Vagina (tissue), 2 donors: ENCODE measurements around the gene MRC2. TPM values are rescaled to one million over a fixed set of nuclear protein-coding genes. Genes with fewer than 3 reads are reported as not detected.
"Not testable (repeated sequence)": the region's sequence is repeated elsewhere in the genome, so short reads cannot be mapped to it uniquely, and the experiment has no call there.

Experiments used
- DNase-seq, 2 donors: peaks; one replicate each; pipeline ENCODE4 v3.0.0-alpha.2; 2017; ENCODE audit errors: extremely low spot score in 2 of 2
- H3K27ac ChIP-seq: fragments of 200-600 bp; sonication (generic); one replicate; pipeline ENCODE4 v1.5.1; 2019
- H3K27me3 ChIP-seq: fragments of 200-600 bp; sonication (generic); one replicate; pipeline ENCODE4 v1.5.1; 2019
- H3K36me3 ChIP-seq, 2 donors: fragments of 200-600 bp; sonication (generic); one replicate each; pipeline ENCODE4 v1.5.1; 2017 to 2019
- H3K4me1 ChIP-seq: fragments of 200-600 bp; sonication (generic); one replicate; pipeline ENCODE4 v1.5.1; 2019
- H3K4me3 ChIP-seq, 2 donors: fragments of 200-600 bp; sonication (generic); 1 replicate in 1 of 2; 2 replicates in 1 of 2; pipeline ENCODE4 v1.5.1; 2016 to 2019
- H3K9me3 ChIP-seq: fragments of 200-600 bp; sonication (generic); one replicate; pipeline ENCODE4 v1.5.1; 2019
- CTCF ChIP-seq, 3 experiments: fragments of 450-650 bp in 2 of 3; fragments of 200-600 bp in 1 of 3; sonication (generic) in 1 of 3; IDR thresholded peaks; one replicate each; pipeline ENCODE4 v1.5.1; 2017 to 2019; ENCODE audit warnings: antibody characterized with exemption in 3 of 3, mild to moderate bottlenecking in 2 of 3, moderate library complexity in 2 of 3
- POLR2A ChIP-seq, 2 donors: fragments of 450-650 bp; IDR thresholded peaks; one replicate each; pipeline ENCODE4 v1.6.1; 2017; ENCODE audit warnings: antibody characterized with exemption in 2 of 2, mild to moderate bottlenecking in 2 of 2, moderate library complexity in 2 of 2
- POLR2AphosphoS5 ChIP-seq, 2 donors: sonication (generic); formaldehyde crosslinking; IDR thresholded peaks; one replicate each; pipeline ENCODE4 v1.9.0; 2017; ENCODE audit warnings: antibody characterized with exemption in 2 of 2, mild to moderate bottlenecking in 2 of 2, low read depth in 1 of 2; ENCODE audit not compliant: insufficient read depth in 1 of 2
- intact Hi-C: fragments of 100-400 bp; cut with DNase I; formaldehyde crosslinking; loops from one replicate; pipeline ENCODE4 v1.15.1; 2023
- total RNA-seq: library from RNA; depleted of rRNA; stranded (reverse); fragments of >200 nt; gene quantifications from one replicate; pipeline ENCODE4 v1.2.3, GENCODE V29; 2016

Gene MRC2
- total RNA-seq, 1 donor from 2014 or later: 89.4 TPM

- Histone ChIP-seq H3K27me3 (no peaks in the 10 kb centered on the region), H3K4me3 (no peak overlapping the region), H3K27ac (no peak overlapping the region), H3K9me3 (no peaks in the 10 kb centered on the region), H3K4me1 (peaks cover 7% of the 10 kb centered on the region), H3K36me3 (peaks cover 0 to 35% of the 10 kb centered on the region in 2 donors)
- no peak for TF ChIP-seq CTCF (IDR thresholded peaks at IDR 0.05)
- no peak for TF ChIP-seq POLR2AphosphoS5 (IDR thresholded peaks at IDR 0.05; ENCODE audit: insufficient read depth in 1 of 2, low read depth in 1 of 2)
- no peak for TF ChIP-seq POLR2A (IDR thresholded peaks at IDR 0.05)
- no peak for DNase-seq
- intact Hi-C loops: no loop called here
Measured at GRCh38 chr17:62600805-62601204, 26.7 kb upstream of the MRC2 start.

- H3K4me3 ChIP-seq: no peak overlapping the region
- no peaks in the 10 kb centered on the region for H3K9me3 ChIP-seq
- TF ChIP-seq POLR2A (IDR thresholded peaks at IDR 0.05): no peak
- TF ChIP-seq POLR2AphosphoS5 (IDR thresholded peaks at IDR 0.05; ENCODE audit: insufficient read depth in 1 of 2, low read depth in 1 of 2): no peak
- TF ChIP-seq CTCF (IDR thresholded peaks at IDR 0.05): peak in 1 of 3 experiments; percentile 19
- H3K36me3 ChIP-seq: peaks cover 0 to 39% of the 10 kb centered on the region in 2 donors
- H3K4me1 ChIP-seq: peaks cover 7% of the 10 kb centered on the region
- no peak overlapping the region for H3K27ac ChIP-seq
- H3K27me3 ChIP-seq: no peaks in the 10 kb centered on the region
- DNase-seq: no peak
- intact Hi-C loops: no loop called here
Measured at GRCh38 chr17:62601471-62601870, 26.0 kb upstream of the MRC2 start.

GRCh38 chr17:62603783-62604182, 23.7 kb upstream of the MRC2 start:
- peaks cover 0 to 51% of the 10 kb centered on the region in 2 donors for H3K36me3 ChIP-seq
- H3K27ac ChIP-seq, H3K4me1 ChIP-seq, intact Hi-C loops, H3K9me3 ChIP-seq, H3K4me3 ChIP-seq, DNase-seq, H3K27me3 ChIP-seq: not testable (repeated sequence)

GRCh38 chr17:62605588-62605987, 21.9 kb upstream of the MRC2 start:
- no peak for DNase-seq
- Histone ChIP-seq H3K27me3 (no peaks in the 10 kb centered on the region), H3K27ac (no peak overlapping the region), H3K4me1 (no peaks in the 10 kb centered on the region), H3K36me3 (peaks cover 0 to 54% of the 10 kb centered on the region in 2 donors), H3K9me3 (no peaks in the 10 kb centered on the region), H3K4me3 (no peak overlapping the region)
- intact Hi-C loops: no loop called here
- TF ChIP-seq POLR2AphosphoS5 (IDR thresholded peaks at IDR 0.05; ENCODE audit: insufficient read depth in 1 of 2, low read depth in 1 of 2): no peak
- TF ChIP-seq CTCF (IDR thresholded peaks at IDR 0.05): no peak
- TF ChIP-seq POLR2A (IDR thresholded peaks at IDR 0.05): no peak

- H3K4me3 ChIP-seq: no peak overlapping the region
- DNase-seq: no peak
- intact Hi-C loops: no loop called here
- no peaks in the 10 kb centered on the region for H3K4me1 ChIP-seq
- H3K27me3 ChIP-seq: no peaks in the 10 kb centered on the region
- H3K36me3 ChIP-seq: peaks cover 0 to 46% of the 10 kb centered on the region in 2 donors
- H3K9me3 ChIP-seq: no peaks in the 10 kb centered on the region
- no peak for TF ChIP-seq POLR2A (IDR thresholded peaks at IDR 0.05)
- no peak for TF ChIP-seq POLR2AphosphoS5 (IDR thresholded peaks at IDR 0.05; ENCODE audit: insufficient read depth in 1 of 2, low read depth in 1 of 2)
- no peak for TF ChIP-seq CTCF (IDR thresholded peaks at IDR 0.05)
- no peak overlapping the region for H3K27ac ChIP-seq
Measured at GRCh38 chr17:62611292-62611691, 16.2 kb upstream of the MRC2 start.

- no peak overlapping the region for H3K27ac ChIP-seq
- H3K27me3 ChIP-seq: no peaks in the 10 kb centered on the region
- H3K4me1 ChIP-seq: no peaks in the 10 kb centered on the region
- TF ChIP-seq CTCF (IDR thresholded peaks at IDR 0.05) (no peak), POLR2A (IDR thresholded peaks at IDR 0.05) (no peak), POLR2AphosphoS5 (IDR thresholded peaks at IDR 0.05; ENCODE audit: insufficient read depth in 1 of 2, low read depth in 1 of 2) (no peak)
- DNase-seq: no peak
- intact Hi-C loops: no loop called here
- H3K36me3 ChIP-seq: peaks cover 0 to 42% of the 10 kb centered on the region in 2 donors
- no peaks in the 10 kb centered on the region for H3K9me3 ChIP-seq
- H3K4me3 ChIP-seq: no peak overlapping the region
Measured at GRCh38 chr17:62611728-62612127, 15.7 kb upstream of the MRC2 start.

- H3K4me1 ChIP-seq, H3K9me3 ChIP-seq, H3K27ac ChIP-seq, H3K4me3 ChIP-seq, intact Hi-C loops, H3K27me3 ChIP-seq, DNase-seq: not testable (repeated sequence)
- H3K36me3 ChIP-seq: peaks cover 0 to 36% of the 10 kb centered on the region in 2 donors
Measured at GRCh38 chr17:62612289-62612688, 15.2 kb upstream of the MRC2 start.

GRCh38 chr17:62613095-62613494, 14.4 kb upstream of the MRC2 start:
- H3K4me1 ChIP-seq, H3K27me3 ChIP-seq, DNase-seq, intact Hi-C loops, H3K9me3 ChIP-seq, H3K4me3 ChIP-seq: not testable (repeated sequence)
- H3K36me3 ChIP-seq: peaks cover 0 to 28% of the 10 kb centered on the region in 2 donors
- H3K27ac ChIP-seq: peak overlapping the region; percentile 11
